Retinal pigment epithelial cell (primary cell): ENCODE measurements around the gene SLC8A1.

Experiments used
- DNase-seq: peaks from one replicate; pipeline ENCODE4 v3.0.0-alpha.2; 2010; ENCODE audit warnings: low read depth
- H3K4me3 ChIP-seq: 2 replicates; pipeline ENCODE4 v1.5.1; 2011; ENCODE audit warnings: mild to moderate bottlenecking, low read length, control low read depth, moderate library complexity
- CTCF ChIP-seq: conservative IDR thresholded peaks from 2 replicates; pipeline ENCODE4 v1.5.1; 2011; ENCODE audit warnings: low read depth, low read length, control low read depth, inconsistent platforms

SLC8A1 gene

GRCh38 chr2:40430776-40431599 lies 20.9 kb downstream of the SLC8A1 start:
- DNase-seq = no peak
- no peak overlapping the region for H3K4me3 ChIP-seq
- TF ChIP-seq CTCF = no peak

- no peak overlapping the region for H3K4me3 ChIP-seq
- DNase-seq = no peak
- no peak for TF ChIP-seq CTCF
Observed at GRCh38 chr2:40428439-40428838, 23.5 kb downstream of the SLC8A1 start.

- no peak for TF ChIP-seq CTCF
- no peak overlapping the region for H3K4me3 ChIP-seq
- DNase-seq = no peak
Observed at GRCh38 chr2:40421631-40422297, 30.1 kb downstream of the SLC8A1 start.

GRCh38 chr2:40420478-40420877 lies 31.4 kb downstream of the SLC8A1 start:
- H3K4me3 ChIP-seq = no peak overlapping the region
- no peak for DNase-seq
- no peak for TF ChIP-seq CTCF

- DNase-seq = no peak
- no peak overlapping the region for H3K4me3 ChIP-seq
- TF ChIP-seq CTCF = no peak
Observed at GRCh38 chr2:40419364-40419762, 32.5 kb downstream of the SLC8A1 start.

- DNase-seq = no peak
- no peak overlapping the region for H3K4me3 ChIP-seq
- no peak for TF ChIP-seq CTCF
Observed at GRCh38 chr2:40418614-40419363, 33.1 kb downstream of the SLC8A1 start.
